Endothelial cell of umbilical vein (primary cell): Measurements from ENCODE around the gene HBQ1.

Source experiments
- CTCF ChIP-seq, 2 donors: IDR thresholded peaks; 1 replicate in 1 of 2; 2 replicates in 1 of 2; pipeline ENCODE4 v1.5.1; 2011; ENCODE audit warnings: low read length in 2 of 2, mild to moderate bottlenecking in 2 of 2, moderate library complexity in 2 of 2, control low read depth in 1 of 2, inconsistent platforms in 1 of 2, low read depth in 1 of 2; ENCODE audit not compliant: insufficient read depth in 1 of 2; ENCODE audit errors: extremely low read depth in 1 of 2
- GATA2 ChIP-seq: IDR thresholded peaks from 2 replicates; pipeline ENCODE4 v1.7.0; 2011; ENCODE audit warnings: low read depth, mild to moderate bottlenecking, moderate library complexity, mixed read lengths, low read length; ENCODE audit not compliant: insufficient read length, insufficient read depth

GRCh38 chr16:181565-182021 lies 1.3 kb downstream of the HBQ1 start:
- peak; percentile 95 to 98 for TF ChIP-seq CTCF (IDR thresholded peaks at IDR 0.05; ENCODE audit: extremely low read depth in 1 of 2, insufficient read depth in 1 of 2, low read depth in 1 of 2, low read length in 2 of 2)
- no peak for TF ChIP-seq GATA2
